Astrocyte (in vitro differentiated cells and primary cell): ENCODE results near the gene HPS6. TPM values are rescaled to one million over a fixed set of nuclear protein-coding genes. Genes with fewer than 3 reads are reported as not detected.
A peak's percentile ranks its signal among the peaks of the same experiment; 100 is the strongest.

Experiments used
- DNase-seq: peaks from one replicate; pipeline ENCODE4 v3.0.0-alpha.2; 2010; ENCODE audit warnings: low read depth
- FAIRE-seq: peaks from 2 replicates; lab custom pipeline; 2011; peaks lifted over from hg19 to GRCh38; lab: Jason Lieb, UNC
- H2AFZ ChIP-seq: 2 replicates; pipeline ENCODE4 v1.6.0; 2012; ENCODE audit warnings: low read depth, low read length, inconsistent platforms
- H3K27ac ChIP-seq: 2 replicates; pipeline ENCODE4 v1.5.1; 2011; ENCODE audit warnings: low read depth, low read length, inconsistent platforms
- H3K27me3 ChIP-seq: 2 replicates; pipeline ENCODE4 v1.6.0; 2011; ENCODE audit warnings: low read length, inconsistent platforms; ENCODE audit not compliant: insufficient read depth
- H3K36me3 ChIP-seq: 2 replicates; pipeline ENCODE4 v1.5.1; 2011; ENCODE audit warnings: low read length, inconsistent platforms; ENCODE audit not compliant: insufficient read depth
- H3K4me1 ChIP-seq: 2 replicates; pipeline ENCODE4 v1.5.1; 2011; ENCODE audit warnings: low read length, inconsistent platforms; ENCODE audit not compliant: insufficient read depth
- H3K4me2 ChIP-seq: 2 replicates; pipeline ENCODE4 v1.6.0; 2012; ENCODE audit warnings: low read length, inconsistent platforms
- H3K4me3 ChIP-seq: 2 replicates; pipeline ENCODE4 v1.5.1; 2011; ENCODE audit warnings: low read depth, mild to moderate bottlenecking, low read length, inconsistent platforms; ENCODE audit not compliant: insufficient read depth
- H3K79me2 ChIP-seq: 2 replicates; pipeline ENCODE4 v1.6.0; 2012; ENCODE audit warnings: mild to moderate bottlenecking, low read length, inconsistent platforms; ENCODE audit not compliant: insufficient read depth
- H3K9ac ChIP-seq: 2 replicates; pipeline ENCODE4 v1.6.0; 2012; ENCODE audit warnings: mild to moderate bottlenecking, low read length, inconsistent platforms
- H3K9me3 ChIP-seq: 2 replicates; pipeline ENCODE4 v1.5.1; 2012; ENCODE audit warnings: low read depth, mild to moderate bottlenecking, low read length, inconsistent platforms; ENCODE audit not compliant: insufficient read depth
- H4K20me1 ChIP-seq: 2 replicates; pipeline ENCODE4 v1.6.0; 2012; ENCODE audit warnings: low read length, inconsistent platforms; ENCODE audit not compliant: insufficient read depth
- H3K27ac Mint-ChIP-seq: one replicate; pipeline ENCODE4 v1.8.0; 2021; ENCODE audit warnings: mild to moderate bottlenecking, mixed read lengths; ENCODE audit not compliant: unreplicated experiment
- H3K27me3 Mint-ChIP-seq: one replicate; pipeline ENCODE4 v1.8.0; 2021; ENCODE audit warnings: low read depth, mixed read lengths; ENCODE audit not compliant: unreplicated experiment
- H3K36me3 Mint-ChIP-seq: one replicate; pipeline ENCODE4 v1.8.0; 2021; ENCODE audit warnings: low read depth, mixed read lengths; ENCODE audit not compliant: unreplicated experiment
- H3K4me1 Mint-ChIP-seq: one replicate; pipeline ENCODE4 v1.8.0; 2021; ENCODE audit warnings: low read depth, mixed read lengths; ENCODE audit not compliant: unreplicated experiment
- H3K4me3 Mint-ChIP-seq: one replicate; pipeline ENCODE4 v1.8.0; 2021; ENCODE audit warnings: mild to moderate bottlenecking, moderate library complexity, mixed read lengths; ENCODE audit not compliant: unreplicated experiment
- H3K9me3 Mint-ChIP-seq: one replicate; pipeline ENCODE4 v1.8.0; 2021; ENCODE audit warnings: mild to moderate bottlenecking, mixed read lengths; ENCODE audit not compliant: unreplicated experiment
- EZH2 ChIP-seq: IDR thresholded peaks from 2 replicates; pipeline ENCODE4 v1.6.1; 2012; ENCODE audit warnings: mild to moderate bottlenecking, low read length, inconsistent platforms; ENCODE audit not compliant: insufficient read depth
- total RNA-seq: library from RNA; stranded (reverse); gene quantifications from 2 replicates; pipeline ENCODE4 v1.2.1, GENCODE V29; 2021
- TF ChIP-seq, protein P1 (sequence below): IDR thresholded peaks from 2 replicates; pipeline ENCODE4 v1.5.1; 2011; ENCODE audit warnings: low read depth, mild to moderate bottlenecking, inconsistent platforms, low read length, moderate library complexity; ENCODE audit not compliant: insufficient read depth

The HPS6 gene
- total RNA-seq, 1 donor from 2014 or later: 23.0 TPM

DNA sequence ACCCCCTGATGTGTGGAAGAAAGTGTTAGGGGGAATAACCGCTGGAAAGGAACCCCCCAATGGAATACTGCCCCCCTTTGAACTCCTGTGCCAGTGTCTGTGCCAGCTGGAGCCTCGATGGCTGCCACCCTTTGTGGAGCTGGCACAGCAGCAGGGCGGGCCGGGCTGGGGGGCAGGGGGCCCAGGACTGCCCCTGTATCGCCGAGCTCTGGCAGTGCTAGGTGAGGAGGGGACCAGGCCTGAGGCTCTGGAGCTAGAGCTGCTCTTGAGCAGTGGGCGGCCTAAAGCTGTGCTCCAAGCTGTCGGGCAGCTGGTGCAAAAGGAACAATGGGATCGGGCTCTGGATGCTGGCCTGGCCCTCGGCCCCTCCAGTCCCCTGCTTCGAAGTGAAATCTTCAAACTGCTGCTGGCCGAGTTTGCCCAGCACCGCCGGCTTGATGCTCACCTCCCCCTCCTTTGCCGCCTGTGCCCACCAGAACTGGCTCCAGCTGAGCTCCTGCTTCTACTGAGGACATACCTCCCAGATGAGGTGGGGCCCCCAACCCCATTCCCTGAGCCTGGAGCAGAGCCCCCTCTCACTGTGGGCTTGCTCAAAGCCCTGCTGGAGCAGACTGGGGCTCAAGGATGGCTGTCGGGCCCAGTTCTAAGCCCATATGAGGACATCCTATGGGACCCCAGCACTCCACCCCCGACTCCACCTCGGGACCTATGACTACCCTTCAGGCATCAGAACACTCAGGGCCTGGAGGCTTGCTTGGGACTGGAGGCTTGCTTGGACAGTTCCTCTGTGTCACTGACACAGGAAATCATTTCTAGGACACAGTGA is 2.2 kb downstream of the HPS6 start:
- no peak for TF ChIP-seq EZH2
- TF ChIP-seq, protein P1, sequence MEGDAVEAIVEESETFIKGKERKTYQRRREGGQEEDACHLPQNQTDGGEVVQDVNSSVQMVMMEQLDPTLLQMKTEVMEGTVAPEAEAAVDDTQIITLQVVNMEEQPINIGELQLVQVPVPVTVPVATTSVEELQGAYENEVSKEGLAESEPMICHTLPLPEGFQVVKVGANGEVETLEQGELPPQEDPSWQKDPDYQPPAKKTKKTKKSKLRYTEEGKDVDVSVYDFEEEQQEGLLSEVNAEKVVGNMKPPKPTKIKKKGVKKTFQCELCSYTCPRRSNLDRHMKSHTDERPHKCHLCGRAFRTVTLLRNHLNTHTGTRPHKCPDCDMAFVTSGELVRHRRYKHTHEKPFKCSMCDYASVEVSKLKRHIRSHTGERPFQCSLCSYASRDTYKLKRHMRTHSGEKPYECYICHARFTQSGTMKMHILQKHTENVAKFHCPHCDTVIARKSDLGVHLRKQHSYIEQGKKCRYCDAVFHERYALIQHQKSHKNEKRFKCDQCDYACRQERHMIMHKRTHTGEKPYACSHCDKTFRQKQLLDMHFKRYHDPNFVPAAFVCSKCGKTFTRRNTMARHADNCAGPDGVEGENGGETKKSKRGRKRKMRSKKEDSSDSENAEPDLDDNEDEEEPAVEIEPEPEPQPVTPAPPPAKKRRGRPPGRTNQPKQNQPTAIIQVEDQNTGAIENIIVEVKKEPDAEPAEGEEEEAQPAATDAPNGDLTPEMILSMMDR: no peak
- DNase-seq: no peak
- H3K9ac ChIP-seq: peak overlapping the region; percentile 92
- peaks cover 43% of the 10 kb centered on the region for H4K20me1 ChIP-seq
- H3K4me2 ChIP-seq: peak overlapping the region; percentile 100
- H3K9me3 ChIP-seq: no peaks in the 10 kb centered on the region
- H3K79me2 ChIP-seq: peaks cover 40% of the 10 kb centered on the region
- peaks cover 9% of the 10 kb centered on the region for H3K4me1 ChIP-seq
- Mint-ChIP-seq H3K27ac (peak overlapping the region; percentile 34), H3K27me3 (no peaks in the 10 kb centered on the region), H3K4me1 (peaks cover 14% of the 10 kb centered on the region), H3K36me3 (peaks cover 3% of the 10 kb centered on the region), H3K9me3 (no peaks in the 10 kb centered on the region), H3K4me3 (peak overlapping the region; percentile 89)
- no peak overlapping the region for H3K27ac ChIP-seq
- peaks cover 4% of the 10 kb centered on the region for H3K36me3 ChIP-seq
- no peak for FAIRE-seq
- H3K27me3 ChIP-seq: no peaks in the 10 kb centered on the region
- H2AFZ ChIP-seq: no peak overlapping the region
- no peak overlapping the region for H3K4me3 ChIP-seq

DNA sequence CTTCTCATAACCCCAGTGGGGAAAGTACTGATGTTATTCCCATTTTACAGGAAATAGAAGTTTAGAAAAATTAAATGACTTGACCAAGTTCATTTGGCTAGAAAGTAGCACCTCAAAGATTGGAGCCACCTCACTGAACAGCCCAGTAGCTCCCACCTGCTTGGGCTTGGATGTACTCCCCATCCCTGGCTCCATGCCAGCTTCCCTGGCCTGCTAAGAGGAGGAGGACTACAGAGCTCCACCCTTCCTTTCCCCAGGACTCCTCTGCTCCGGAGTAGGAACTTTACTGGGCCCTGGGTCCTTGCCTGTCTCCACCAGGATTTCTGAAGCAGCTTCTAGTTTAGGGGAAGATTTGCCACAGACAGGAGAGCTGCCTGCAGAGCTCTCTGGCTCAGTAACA is 3.1 kb downstream of the HPS6 start:
- H3K27me3 Mint-ChIP-seq: no peaks in the 10 kb centered on the region
- no peak for DNase-seq
- Histone ChIP-seq H3K36me3 (peaks cover 4% of the 10 kb centered on the region), H4K20me1 (peaks cover 43% of the 10 kb centered on the region), H3K4me2 (no peak overlapping the region), H3K4me1 (peaks cover 9% of the 10 kb centered on the region), H3K27me3 (no peaks in the 10 kb centered on the region), H3K79me2 (peaks cover 40% of the 10 kb centered on the region), H3K9me3 (no peaks in the 10 kb centered on the region), H2AFZ (no peak overlapping the region), H3K4me3 (no peak overlapping the region), H3K9ac (no peak overlapping the region), H3K27ac (no peak overlapping the region)
- TF ChIP-seq, protein P1: no peak
- no peak for TF ChIP-seq EZH2
- H3K9me3 Mint-ChIP-seq: no peaks in the 10 kb centered on the region
- no peak overlapping the region for H3K27ac Mint-ChIP-seq
- H3K4me3 Mint-ChIP-seq: no peak overlapping the region
- peaks cover 3% of the 10 kb centered on the region for H3K36me3 Mint-ChIP-seq
- H3K4me1 Mint-ChIP-seq: peaks cover 14% of the 10 kb centered on the region
- no peak for FAIRE-seq

DNA sequence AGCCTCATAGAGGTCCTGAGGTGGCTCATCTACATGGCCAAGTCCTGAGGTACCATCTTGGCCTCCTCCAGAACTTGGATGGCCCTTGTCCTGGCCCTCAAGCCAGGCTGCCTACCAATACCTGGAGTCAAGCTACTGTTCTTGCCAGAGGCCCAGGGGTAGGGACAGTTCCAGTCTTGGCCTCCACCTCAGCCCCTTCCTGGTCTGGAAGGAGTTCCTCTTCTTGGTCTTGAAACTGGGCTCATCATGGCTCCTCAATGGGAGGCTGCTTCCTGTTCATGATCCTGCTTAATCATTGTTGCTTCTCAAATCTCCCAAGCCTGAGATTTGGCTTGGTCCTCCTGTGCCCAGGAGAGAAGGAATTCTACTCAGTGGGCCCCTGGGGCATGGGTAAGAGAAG is 3.9 kb downstream of the HPS6 start:
- Histone ChIP-seq H3K27me3 (no peaks in the 10 kb centered on the region), H3K4me1 (peaks cover 9% of the 10 kb centered on the region), H3K4me3 (no peak overlapping the region), H4K20me1 (peaks cover 43% of the 10 kb centered on the region), H3K36me3 (peaks cover 4% of the 10 kb centered on the region), H3K27ac (no peak overlapping the region), H2AFZ (no peak overlapping the region), H3K9ac (no peak overlapping the region), H3K9me3 (no peaks in the 10 kb centered on the region), H3K79me2 (peaks cover 40% of the 10 kb centered on the region), H3K4me2 (no peak overlapping the region)
- no peaks in the 10 kb centered on the region for H3K9me3 Mint-ChIP-seq
- H3K4me1 Mint-ChIP-seq: peaks cover 14% of the 10 kb centered on the region
- DNase-seq (no peak), FAIRE-seq (no peak)
- no peak overlapping the region for H3K27ac Mint-ChIP-seq
- H3K27me3 Mint-ChIP-seq: peaks cover 3% of the 10 kb centered on the region
- H3K36me3 Mint-ChIP-seq: peaks cover 3% of the 10 kb centered on the region
- no peak for TF ChIP-seq EZH2
- TF ChIP-seq, protein P1: no peak
- H3K4me3 Mint-ChIP-seq: no peak overlapping the region
